ENCODE data around the gene FYN. TPM values are rescaled to one million over a fixed set of nuclear protein-coding genes. Genes with fewer than 3 reads are reported as not detected.

FYN gene
- total RNA-seq (ENCODE audit: unreplicated experiment), result 474 TPM
- long read RNA-seq, partial matches to known transcripts, result 11 of 18 reads
- long read RNA-seq, other reads (novel, unspliced or antisense), result 6 of 18 reads

DNA sequence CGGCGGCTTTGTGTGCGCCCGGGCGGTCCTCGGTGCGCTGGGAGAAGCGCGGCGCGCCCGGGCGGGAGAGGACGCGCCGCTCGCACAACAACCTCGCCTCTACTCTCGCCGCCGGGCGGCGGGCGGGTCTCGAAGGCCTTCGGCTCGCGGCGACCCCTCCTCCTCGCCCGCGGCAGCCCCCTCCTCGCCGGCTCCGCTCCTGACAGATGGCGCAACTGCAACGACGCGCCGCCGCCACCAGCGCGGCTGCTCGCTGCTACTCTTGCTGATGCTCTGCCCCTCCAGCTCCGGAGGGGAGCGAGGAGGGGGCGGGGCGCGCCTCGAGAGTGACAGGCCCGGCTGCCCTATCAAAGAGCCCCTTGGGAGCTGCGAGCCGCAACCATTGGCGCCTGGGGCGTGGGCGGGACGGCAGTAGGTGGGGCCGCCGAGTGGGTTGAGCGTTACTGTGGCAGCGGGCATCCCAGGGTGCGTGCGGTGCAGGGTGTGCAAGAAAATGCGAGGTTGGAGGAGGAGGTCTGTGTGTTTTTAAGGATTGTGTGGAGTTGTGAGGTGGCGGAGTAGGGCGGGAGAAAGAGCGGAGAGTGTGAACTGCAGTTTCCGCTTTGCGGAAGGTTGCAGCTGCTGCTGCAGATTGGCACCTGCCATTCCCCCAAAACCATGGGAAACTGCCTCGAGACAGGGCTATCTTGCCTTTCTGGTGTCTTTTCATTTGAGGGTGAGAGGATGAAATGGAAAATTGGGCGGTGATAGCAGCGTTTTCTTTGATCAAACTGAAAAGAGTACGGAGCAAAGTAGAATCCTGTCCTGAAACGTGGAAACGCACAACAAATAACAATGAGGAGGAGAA, at the start of gene FYN:
Gene FYN (minus strand): TSS at position 275 of the 847 bp plus-strand sequence. CDS start 153,401 bp downstream, outside the sequence.
- Mint-ChIP-seq H3K36me3 (ENCODE audit: low read depth, unreplicated experiment) (peaks cover 7% of the 10 kb centered on the region), H3K27me3 (ENCODE audit: unreplicated experiment) (peaks cover 25% of the 10 kb centered on the region), H3K4me3 (ENCODE audit: unreplicated experiment) (peak within 1 kb of the TSS; percentile 98), H3K4me1 (ENCODE audit: unreplicated experiment) (peaks cover 50% of the 10 kb centered on the region), H3K27ac (ENCODE audit: unreplicated experiment) (peak within 1 kb of the TSS; percentile 98), H3K9me3 (ENCODE audit: unreplicated experiment) (no peaks in the 10 kb centered on the region)
- TF ChIP-seq, protein P1, sequence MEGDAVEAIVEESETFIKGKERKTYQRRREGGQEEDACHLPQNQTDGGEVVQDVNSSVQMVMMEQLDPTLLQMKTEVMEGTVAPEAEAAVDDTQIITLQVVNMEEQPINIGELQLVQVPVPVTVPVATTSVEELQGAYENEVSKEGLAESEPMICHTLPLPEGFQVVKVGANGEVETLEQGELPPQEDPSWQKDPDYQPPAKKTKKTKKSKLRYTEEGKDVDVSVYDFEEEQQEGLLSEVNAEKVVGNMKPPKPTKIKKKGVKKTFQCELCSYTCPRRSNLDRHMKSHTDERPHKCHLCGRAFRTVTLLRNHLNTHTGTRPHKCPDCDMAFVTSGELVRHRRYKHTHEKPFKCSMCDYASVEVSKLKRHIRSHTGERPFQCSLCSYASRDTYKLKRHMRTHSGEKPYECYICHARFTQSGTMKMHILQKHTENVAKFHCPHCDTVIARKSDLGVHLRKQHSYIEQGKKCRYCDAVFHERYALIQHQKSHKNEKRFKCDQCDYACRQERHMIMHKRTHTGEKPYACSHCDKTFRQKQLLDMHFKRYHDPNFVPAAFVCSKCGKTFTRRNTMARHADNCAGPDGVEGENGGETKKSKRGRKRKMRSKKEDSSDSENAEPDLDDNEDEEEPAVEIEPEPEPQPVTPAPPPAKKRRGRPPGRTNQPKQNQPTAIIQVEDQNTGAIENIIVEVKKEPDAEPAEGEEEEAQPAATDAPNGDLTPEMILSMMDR (IDR thresholded peaks at IDR 0.05; ENCODE audit: unreplicated experiment), result peak; percentile 38
- DNase-seq (ENCODE audit: low spot score), result peak; percentile 99

DNA sequence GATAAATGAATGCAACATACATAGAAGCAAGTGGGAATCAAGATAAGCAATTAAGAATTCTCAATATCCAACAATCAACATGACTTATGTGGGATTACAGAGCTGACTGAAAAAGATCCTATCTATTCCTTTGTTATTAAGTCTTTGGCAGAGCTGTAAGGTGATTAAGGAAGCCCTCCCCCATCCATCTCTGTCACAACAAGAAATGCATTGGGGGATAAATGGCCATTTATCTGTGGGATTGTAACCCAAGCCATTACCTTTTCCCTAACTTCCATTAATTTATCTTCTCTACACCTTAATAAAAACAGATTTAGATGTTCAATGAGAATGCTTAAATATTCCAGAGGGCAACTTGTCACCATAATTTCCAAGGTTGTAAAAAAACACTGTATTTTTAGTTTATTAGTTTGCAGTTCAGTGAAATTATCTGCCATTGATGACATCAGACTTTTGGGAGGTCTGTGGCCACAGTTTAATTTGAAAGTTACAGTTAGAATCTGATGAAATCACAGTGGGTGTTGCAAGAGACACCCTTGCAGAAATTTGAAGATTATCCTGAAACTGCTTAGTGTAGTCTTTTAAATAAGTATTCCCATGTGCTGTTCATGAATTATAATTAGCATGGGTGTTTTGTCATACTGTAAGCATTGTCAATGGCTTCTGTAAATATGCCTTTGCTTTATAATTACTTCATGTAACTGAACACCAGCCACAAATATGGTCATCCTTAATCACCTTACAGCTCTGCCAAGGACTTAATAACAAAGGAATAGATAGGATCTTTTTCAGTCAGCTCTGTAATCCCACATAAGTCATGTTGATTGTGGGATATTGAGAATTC, 49.4 kb upstream of the FYN start:
- H3K27ac Mint-ChIP-seq (ENCODE audit: unreplicated experiment), result no peak overlapping the region
- H3K4me3 Mint-ChIP-seq (ENCODE audit: unreplicated experiment), result no peak overlapping the region
- H3K27me3 Mint-ChIP-seq (ENCODE audit: unreplicated experiment), result no peaks in the 10 kb centered on the region
- TF ChIP-seq, protein P1 (IDR thresholded peaks at IDR 0.05; ENCODE audit: unreplicated experiment), result no peak
- H3K9me3 Mint-ChIP-seq (ENCODE audit: unreplicated experiment), result no peaks in the 10 kb centered on the region
- H3K36me3 Mint-ChIP-seq (ENCODE audit: low read depth, unreplicated experiment), result no peaks in the 10 kb centered on the region
- no peak for DNase-seq (ENCODE audit: low spot score)
- peaks cover 3% of the 10 kb centered on the region for H3K4me1 Mint-ChIP-seq (ENCODE audit: unreplicated experiment)

DNA sequence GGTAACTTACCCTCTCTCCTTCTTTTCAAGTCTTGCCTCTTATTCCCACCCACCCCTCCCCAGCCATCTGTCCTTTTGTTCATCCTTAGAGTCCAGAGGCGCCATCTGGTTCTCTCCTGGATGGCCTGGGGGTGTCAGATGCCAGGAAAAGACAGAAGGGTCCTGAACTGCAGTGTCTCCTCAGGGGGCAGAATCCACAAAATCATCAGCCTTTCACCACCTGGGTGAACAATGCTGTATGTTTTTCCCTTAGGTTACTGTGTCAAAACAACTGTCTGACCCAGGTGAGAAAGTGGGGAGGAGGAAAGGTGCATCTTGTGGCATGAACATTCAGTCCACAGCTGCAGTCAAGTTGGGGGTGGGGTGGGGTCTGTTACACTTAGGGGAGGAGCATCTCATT, 47.9 kb upstream of the FYN start:
- Mint-ChIP-seq H3K9me3 (ENCODE audit: unreplicated experiment) (no peaks in the 10 kb centered on the region), H3K27ac (ENCODE audit: unreplicated experiment) (no peak overlapping the region), H3K4me3 (ENCODE audit: unreplicated experiment) (no peak overlapping the region), H3K36me3 (ENCODE audit: low read depth, unreplicated experiment) (no peaks in the 10 kb centered on the region), H3K27me3 (ENCODE audit: unreplicated experiment) (no peaks in the 10 kb centered on the region), H3K4me1 (ENCODE audit: unreplicated experiment) (peaks cover 3% of the 10 kb centered on the region)
- DNase-seq (ENCODE audit: low spot score), result no peak
- TF ChIP-seq, protein P1 (IDR thresholded peaks at IDR 0.05; ENCODE audit: unreplicated experiment), result no peak

DNA sequence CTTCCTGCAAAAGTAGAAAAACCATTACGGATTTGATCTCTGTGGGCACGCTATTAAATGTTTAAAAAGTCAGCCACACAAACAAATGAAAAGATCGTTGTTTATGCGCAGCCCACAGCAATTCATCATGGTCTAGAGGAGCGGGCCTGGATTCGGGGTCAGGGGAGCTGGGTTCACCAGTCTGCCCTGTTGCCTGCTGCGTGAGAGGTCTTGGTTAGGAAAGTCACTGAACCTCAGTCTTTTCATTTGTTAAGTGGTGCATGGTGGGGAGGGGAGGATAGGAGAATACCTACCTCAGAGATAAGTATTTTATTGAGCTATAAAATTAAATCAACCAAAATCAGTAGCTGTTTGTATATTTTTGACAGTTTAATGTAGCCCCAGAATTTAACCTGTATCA, 47.3 kb upstream of the FYN start:
- no peaks in the 10 kb centered on the region for H3K27me3 Mint-ChIP-seq (ENCODE audit: unreplicated experiment)
- H3K4me1 Mint-ChIP-seq (ENCODE audit: unreplicated experiment), result peaks cover 3% of the 10 kb centered on the region
- no peaks in the 10 kb centered on the region for H3K9me3 Mint-ChIP-seq (ENCODE audit: unreplicated experiment)
- no peak overlapping the region for H3K4me3 Mint-ChIP-seq (ENCODE audit: unreplicated experiment)
- no peaks in the 10 kb centered on the region for H3K36me3 Mint-ChIP-seq (ENCODE audit: low read depth, unreplicated experiment)
- TF ChIP-seq, protein P1 (IDR thresholded peaks at IDR 0.05; ENCODE audit: unreplicated experiment), result no peak
- H3K27ac Mint-ChIP-seq (ENCODE audit: unreplicated experiment), result no peak overlapping the region
- DNase-seq (ENCODE audit: low spot score), result no peak
